Measurements from ENCODE around the gene HIKESHI.

HIKESHI gene

GRCh38 chr11:86380295-86381059 is 78.4 kb downstream of the HIKESHI start:
- DNase-seq = no peak

GRCh38 chr11:86383041-86383955 is 81.3 kb downstream of the HIKESHI start:
- peak; percentile 53 for DNase-seq

- no peak for DNase-seq
Measured at GRCh38 chr11:86386283-86386682, 84.2 kb downstream of the HIKESHI start.

GRCh38 chr11:86386746-86387145 is 84.7 kb downstream of the HIKESHI start:
- no peak for DNase-seq

- no peak for DNase-seq
Measured at GRCh38 chr11:86388198-86388597, 86.2 kb downstream of the HIKESHI start.

- DNase-seq = no peak
Measured at GRCh38 chr11:86390487-86390886, 88.4 kb downstream of the HIKESHI start.

GRCh38 chr11:86395061-86395551 is 93.1 kb downstream of the HIKESHI start:
- DNase-seq = peak; percentile 84
